ENCODE data around the gene KIAA0513.

The KIAA0513 gene

GRCh38 chr16:85092851-85093250 is 65.3 kb downstream of the KIAA0513 start:
- no peak for DNase-seq

- no peak for DNase-seq
These were observed 66.1 kb downstream of the KIAA0513 start for GRCh38 chr16:85093705-85094104.

GRCh38 chr16:85094176-85094805 is 66.7 kb downstream of the KIAA0513 start:
- DNase-seq = no peak

- DNase-seq = no peak
These were observed 67.2 kb downstream of the KIAA0513 start for GRCh38 chr16:85094812-85095211.

- DNase-seq = no peak
These were observed 69.3 kb downstream of the KIAA0513 start for GRCh38 chr16:85096921-85097320.

GRCh38 chr16:85098565-85098964 is 71.0 kb downstream of the KIAA0513 start:
- no peak for DNase-seq

- DNase-seq = no peak
These were observed 72.7 kb downstream of the KIAA0513 start for GRCh38 chr16:85100265-85100664.

GRCh38 chr16:85101956-85102630 is 74.5 kb downstream of the KIAA0513 start:
- no peak for DNase-seq

GRCh38 chr16:85103114-85104079 is 75.8 kb downstream of the KIAA0513 start:
- no peak for DNase-seq

- no peak for DNase-seq
These were observed 76.6 kb downstream of the KIAA0513 start for GRCh38 chr16:85104147-85104546.

GRCh38 chr16:85104821-85105391 is 77.3 kb downstream of the KIAA0513 start:
- DNase-seq = no peak

- DNase-seq = no peak
These were observed 77.9 kb downstream of the KIAA0513 start for GRCh38 chr16:85105475-85105874.

- no peak for DNase-seq
These were observed 79.5 kb downstream of the KIAA0513 start for GRCh38 chr16:85107083-85107482.

GRCh38 chr16:85107532-85107931 is 79.9 kb downstream of the KIAA0513 start:
- DNase-seq = no peak

GRCh38 chr16:85110105-85110504 is 82.5 kb downstream of the KIAA0513 start:
- DNase-seq = no peak

GRCh38 chr16:85111184-85111583 is 83.6 kb downstream of the KIAA0513 start:
- no peak for DNase-seq

- DNase-seq = no peak
These were observed 84.8 kb downstream of the KIAA0513 start, which contains the start of gene CIBAR2 for GRCh38 chr16:85112364-85112763. CIBAR2 (minus strand) TSS chr16:85112472; CDS start chr16:85112352, 120 bp downstream.

- no peak for DNase-seq
These were observed 85.7 kb downstream of the KIAA0513 start for GRCh38 chr16:85113168-85113733.

GRCh38 chr16:85113913-85114312 is 86.3 kb downstream of the KIAA0513 start:
- DNase-seq = no peak

- peak; percentile 60 for DNase-seq
These were observed 87.4 kb downstream of the KIAA0513 start for GRCh38 chr16:85114909-85115567.

- no peak for DNase-seq
These were observed 89.8 kb downstream of the KIAA0513 start for GRCh38 chr16:85117418-85117817.

- DNase-seq = no peak
These were observed 92.4 kb downstream of the KIAA0513 start for GRCh38 chr16:85120006-85120340.

Data from activated CD4-positive, alpha-beta T cell treated with anti-CD3 and anti-CD28 coated beads for 1 hour (primary cell).